GM21528 (cell line): ENCODE measurements around the gene IFT25.
"Not testable (repeated sequence)": the region's sequence is repeated elsewhere in the genome, so short reads cannot be mapped to it uniquely, and the experiment has no call there.

Source experiments
- ATAC-seq: cut with Tn5 transposase; IDR thresholded peaks from one replicate; pipeline ENCODE4 v1.9.1; 2021; ENCODE audit warnings: mild to moderate bottlenecking, moderate library complexity; ENCODE audit not compliant: unreplicated experiment, low FRiP score

The IFT25 gene

GRCh38 chr1:53945433-53946251 is at the start of gene IFT25:
IFT25 (minus strand) TSS chr1:53945699; CDS start chr1:53940082, 5,617 bp downstream.
- ATAC-seq: peak; percentile 65

- ATAC-seq: not testable (repeated sequence)
These were observed 49.0 kb upstream of the IFT25 start for GRCh38 chr1:53994516-53994915.

GRCh38 chr1:53992085-53992874 is 46.8 kb upstream of the IFT25 start:
- ATAC-seq: no peak

- no peak for ATAC-seq
These were observed 42.4 kb upstream of the IFT25 start for GRCh38 chr1:53987880-53988279.

GRCh38 chr1:53986458-53986857 is 41.0 kb upstream of the IFT25 start:
- ATAC-seq: no peak

GRCh38 chr1:53984726-53985125 is 39.2 kb upstream of the IFT25 start:
- no peak for ATAC-seq

- no peak for ATAC-seq
These were observed 37.2 kb upstream of the IFT25 start for GRCh38 chr1:53982763-53983104.

GRCh38 chr1:53982034-53982762 is 36.7 kb upstream of the IFT25 start:
- no peak for ATAC-seq

GRCh38 chr1:53981220-53981619 is 35.7 kb upstream of the IFT25 start:
- no peak for ATAC-seq

GRCh38 chr1:53979712-53980450 is 34.4 kb upstream of the IFT25 start:
- no peak for ATAC-seq

GRCh38 chr1:53975861-53976260 is 30.4 kb upstream of the IFT25 start:
- no peak for ATAC-seq

- ATAC-seq: no peak
These were observed 26.2 kb upstream of the IFT25 start for GRCh38 chr1:53971718-53972117.

GRCh38 chr1:53969323-53969722 is 23.8 kb upstream of the IFT25 start:
- ATAC-seq: not testable (repeated sequence)

GRCh38 chr1:53968125-53968513 is 22.6 kb upstream of the IFT25 start:
- ATAC-seq: no peak

GRCh38 chr1:53967409-53968124 is 22.1 kb upstream of the IFT25 start:
- no peak for ATAC-seq

GRCh38 chr1:53966794-53967193 is 21.3 kb upstream of the IFT25 start:
- ATAC-seq: no peak

- no peak for ATAC-seq
These were observed 18.6 kb upstream of the IFT25 start for GRCh38 chr1:53964109-53964508.

GRCh38 chr1:53963460-53963859 is 18.0 kb upstream of the IFT25 start:
- ATAC-seq: no peak

- ATAC-seq: no peak
These were observed 16.9 kb upstream of the IFT25 start for GRCh38 chr1:53962395-53962794.
